Loucy (cell line): ENCODE data around the gene BEST4.
A peak's percentile ranks its signal among the peaks of the same experiment; 100 is the strongest.

Experiments used
- H2AFZ ChIP-seq: fragments of 200-600 bp; sonication (generic); 2 replicates; pipeline ENCODE4 v1.6.0; 2016; ENCODE audit warnings: antibody characterized with exemption, mild to moderate bottlenecking, low read length, moderate library complexity
- H3F3A ChIP-seq: fragments of 200-600 bp; 2 replicates; pipeline ENCODE4 v1.6.0; 2016; ENCODE audit warnings: antibody characterized with exemption, low read depth, mild to moderate bottlenecking
- H3K27me3 ChIP-seq: fragments of 200-600 bp; sonication (generic); 2 replicates; pipeline ENCODE4 v1.6.1; 2014; ENCODE audit warnings: low read length, mild to moderate bottlenecking; ENCODE audit not compliant: insufficient read depth, poor library complexity, severe bottlenecking
- H3K36me3 ChIP-seq: fragments of 200-600 bp; sonication (generic); 2 replicates; pipeline ENCODE4 v1.6.1; 2016; ENCODE audit warnings: low read length; ENCODE audit not compliant: insufficient read depth
- H3K4me1 ChIP-seq: fragments of 200-600 bp; sonication (generic); 2 replicates; pipeline ENCODE4 v1.5.1; 2014; ENCODE audit warnings: low read length, mild to moderate bottlenecking; ENCODE audit not compliant: insufficient read depth, poor library complexity, severe bottlenecking
- H3K4me2 ChIP-seq: fragments of 200-600 bp; sonication (generic); 2 replicates; pipeline ENCODE4 v1.6.0; 2014; ENCODE audit warnings: antibody characterized with exemption, low read length, low read depth, mild to moderate bottlenecking; ENCODE audit not compliant: poor library complexity, severe bottlenecking
- H3K4me3 ChIP-seq: fragments of 200-600 bp; sonication (generic); 2 replicates; pipeline ENCODE4 v1.5.1; 2014; ENCODE audit warnings: low read length, mild to moderate bottlenecking, mixed read lengths; ENCODE audit not compliant: poor library complexity, severe bottlenecking
- H3K79me2 ChIP-seq: fragments of 200-600 bp; sonication (generic); 2 replicates; pipeline ENCODE4 v1.6.1; 2014; ENCODE audit warnings: low read length; ENCODE audit not compliant: insufficient read depth
- H3K9ac ChIP-seq: fragments of 200-600 bp; sonication (generic); 2 replicates; pipeline ENCODE4 v1.6.0; 2014; ENCODE audit warnings: mild to moderate bottlenecking, low read depth, low read length, moderate library complexity; ENCODE audit not compliant: poor library complexity, severe bottlenecking
- H3K9me2 ChIP-seq: fragments of 200-600 bp; sonication (generic); replicated peaks from 2 replicates; pipeline ENCODE4 v1.6.1; 2016; ENCODE audit warnings: low read depth, low read length, mixed read lengths
- H3K9me3 ChIP-seq: fragments of 200-600 bp; sonication (generic); 2 replicates; pipeline ENCODE4 v1.6.1; 2014; ENCODE audit warnings: mild to moderate bottlenecking, antibody characterized with exemption, low read length, low read depth; ENCODE audit not compliant: insufficient read depth
- H4K20me1 ChIP-seq: fragments of 200-600 bp; sonication (generic); 2 replicates; pipeline ENCODE4 v1.6.0; 2014; ENCODE audit warnings: antibody characterized with exemption, low read length, mild to moderate bottlenecking; ENCODE audit not compliant: insufficient read depth, poor library complexity, severe bottlenecking
- CTCF ChIP-seq: fragments of 200-600 bp; sonication (generic); conservative IDR thresholded peaks from 2 replicates; pipeline ENCODE4 v1.5.1; 2014; ENCODE audit warnings: mild to moderate bottlenecking, antibody characterized with exemption, low read length
- EZH2phosphoT487 ChIP-seq: fragments of 200-600 bp; IDR thresholded peaks from 2 replicates; pipeline ENCODE4 v1.6.1; 2018; ENCODE audit warnings: antibody characterized with exemption, mild to moderate bottlenecking, moderate library complexity, borderline replicate concordance

Gene BEST4

GRCh38 chr1:44780583-44781121 is 7.3 kb downstream of the BEST4 start:
- peaks cover 48% of the 10 kb centered on the region for H4K20me1 ChIP-seq
- H2AFZ ChIP-seq: no peak overlapping the region
- no peaks in the 10 kb centered on the region for H3K9me3 ChIP-seq
- H3K36me3 ChIP-seq: peaks cover 50% of the 10 kb centered on the region
- peaks cover 7% of the 10 kb centered on the region for H3K27me3 ChIP-seq
- H3K4me3 ChIP-seq: no peak overlapping the region
- no peak overlapping the region for H3K4me2 ChIP-seq
- peaks cover 22% of the 10 kb centered on the region for H3K4me1 ChIP-seq
- H3F3A ChIP-seq: no peaks in the 10 kb centered on the region
- no peaks in the 10 kb centered on the region for H3K9me2 ChIP-seq
- H3K79me2 ChIP-seq: peaks cover 51% of the 10 kb centered on the region
- TF ChIP-seq EZH2phosphoT487: no peak
- TF ChIP-seq CTCF: no peak
- no peak overlapping the region for H3K9ac ChIP-seq

GRCh38 chr1:44778705-44779576 is 9.0 kb downstream of the BEST4 start:
- peaks cover 14% of the 10 kb centered on the region for H3K27me3 ChIP-seq
- H4K20me1 ChIP-seq: peaks cover 48% of the 10 kb centered on the region
- peaks cover 65% of the 10 kb centered on the region for H3K79me2 ChIP-seq
- no peak for TF ChIP-seq CTCF
- TF ChIP-seq EZH2phosphoT487: no peak
- H3K36me3 ChIP-seq: peaks cover 50% of the 10 kb centered on the region
- H3K9me3 ChIP-seq: no peaks in the 10 kb centered on the region
- peak overlapping the region; percentile 98 for H3K9ac ChIP-seq
- peak overlapping the region; percentile 98 for H3K4me2 ChIP-seq
- peak overlapping the region; percentile 98 for H3K4me3 ChIP-seq
- no peaks in the 10 kb centered on the region for H3K9me2 ChIP-seq
- no peak overlapping the region for H2AFZ ChIP-seq
- H3F3A ChIP-seq: no peaks in the 10 kb centered on the region
- peaks cover 22% of the 10 kb centered on the region for H3K4me1 ChIP-seq

GRCh38 chr1:44777969-44778635 is 9.9 kb downstream of the BEST4 start:
- H3K4me3 ChIP-seq: peak overlapping the region; percentile 98

More at GRCh38 chr1:44777969-44778635, 9.9 kb downstream of the BEST4 start:
- peak overlapping the region; percentile 98 for H3K9ac ChIP-seq
- peaks cover 48% of the 10 kb centered on the region for H4K20me1 ChIP-seq
- H3K9me3 ChIP-seq: no peaks in the 10 kb centered on the region
- H3K4me2 ChIP-seq: peak overlapping the region; percentile 98
- peaks cover 14% of the 10 kb centered on the region for H3K27me3 ChIP-seq
- H3F3A ChIP-seq: no peaks in the 10 kb centered on the region
- H2AFZ ChIP-seq: no peak overlapping the region
- TF ChIP-seq CTCF: no peak
- TF ChIP-seq EZH2phosphoT487: no peak
- peaks cover 22% of the 10 kb centered on the region for H3K4me1 ChIP-seq
- H3K36me3 ChIP-seq: peaks cover 50% of the 10 kb centered on the region
- no peaks in the 10 kb centered on the region for H3K9me2 ChIP-seq
- H3K79me2 ChIP-seq: peaks cover 65% of the 10 kb centered on the region
